IPS-15b (cell line): ENCODE results near the gene PTH1R.

ENCODE experiments used
- H3K27me3 ChIP-seq: one replicate; pipeline ENCODE4 v1.6.1; 2013; ENCODE audit warnings: low read length; ENCODE audit not compliant: control insufficient read depth, insufficient read depth
- H3K36me3 ChIP-seq: one replicate; pipeline ENCODE4 v1.6.1; 2013; ENCODE audit warnings: low read length; ENCODE audit not compliant: control insufficient read depth, insufficient read depth
- H3K4me1 ChIP-seq: one replicate; pipeline ENCODE4 v1.6.1; 2013; ENCODE audit warnings: mild to moderate bottlenecking, low read length; ENCODE audit not compliant: control insufficient read depth, insufficient read depth
- H3K4me3 ChIP-seq: one replicate; pipeline ENCODE4 v1.5.1; 2013; ENCODE audit warnings: low read depth, low read length
- H3K9ac ChIP-seq: one replicate; pipeline ENCODE4 v1.6.1; 2013; ENCODE audit warnings: low read depth, mild to moderate bottlenecking, low read length
- H3K9me3 ChIP-seq: one replicate; pipeline ENCODE4 v1.6.1; 2013; ENCODE audit warnings: mild to moderate bottlenecking, low read length; ENCODE audit not compliant: control insufficient read depth, insufficient read depth

Gene PTH1R

DNA sequence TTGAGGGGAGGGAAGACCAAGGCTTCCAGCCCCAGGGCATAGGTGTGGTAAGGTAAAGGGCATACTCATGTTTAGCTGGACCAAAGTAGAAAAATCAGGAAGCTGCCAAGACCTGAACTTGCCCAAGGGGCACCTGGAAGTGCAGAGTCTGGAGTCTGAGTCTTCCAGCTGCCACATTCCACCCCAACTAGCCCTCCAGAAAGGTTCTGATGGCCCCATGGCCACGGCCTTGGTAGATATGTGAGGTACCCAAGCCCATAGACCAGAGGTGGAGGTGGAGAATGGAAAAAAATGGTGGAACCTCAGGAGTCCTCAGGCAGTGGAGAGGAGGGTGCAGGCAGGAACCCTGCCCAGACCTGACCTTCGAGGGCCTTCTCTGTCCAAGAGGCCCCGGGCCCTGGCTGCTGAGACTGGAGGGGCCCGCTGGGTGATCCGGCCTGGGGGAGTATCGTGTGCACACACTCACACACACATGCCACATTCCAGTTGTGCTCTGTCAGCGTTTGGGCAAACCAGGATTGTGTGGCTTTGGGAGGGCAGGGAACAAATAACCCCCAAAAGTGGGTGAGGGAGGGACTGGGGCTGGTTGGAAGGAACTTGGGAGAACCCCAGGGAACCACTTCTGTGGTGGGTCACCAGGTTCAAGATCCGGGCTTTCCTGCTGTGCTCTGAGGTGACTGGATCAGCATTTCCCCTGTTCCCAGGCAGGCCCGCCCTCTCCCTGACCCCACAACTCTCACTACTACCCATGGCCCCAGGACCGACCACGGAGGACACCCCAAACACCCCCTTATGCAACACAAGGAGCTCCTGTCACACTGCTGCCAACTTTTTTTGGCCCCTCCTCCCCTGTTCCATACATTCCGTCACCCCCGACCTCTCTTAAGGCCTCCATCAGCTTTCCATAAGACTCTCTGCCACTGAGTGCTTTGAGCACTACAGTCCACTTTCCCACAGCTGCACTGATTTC, 25.9 kb upstream of the PTH1R start:
- no peaks in the 10 kb centered on the region for H3K9me3 ChIP-seq
- peaks cover 2% of the 10 kb centered on the region for H3K4me1 ChIP-seq
- H3K27me3 ChIP-seq: peaks cover 3% of the 10 kb centered on the region
- no peaks in the 10 kb centered on the region for H3K36me3 ChIP-seq
- H3K9ac ChIP-seq: no peak overlapping the region
- H3K4me3 ChIP-seq: no peak overlapping the region

DNA sequence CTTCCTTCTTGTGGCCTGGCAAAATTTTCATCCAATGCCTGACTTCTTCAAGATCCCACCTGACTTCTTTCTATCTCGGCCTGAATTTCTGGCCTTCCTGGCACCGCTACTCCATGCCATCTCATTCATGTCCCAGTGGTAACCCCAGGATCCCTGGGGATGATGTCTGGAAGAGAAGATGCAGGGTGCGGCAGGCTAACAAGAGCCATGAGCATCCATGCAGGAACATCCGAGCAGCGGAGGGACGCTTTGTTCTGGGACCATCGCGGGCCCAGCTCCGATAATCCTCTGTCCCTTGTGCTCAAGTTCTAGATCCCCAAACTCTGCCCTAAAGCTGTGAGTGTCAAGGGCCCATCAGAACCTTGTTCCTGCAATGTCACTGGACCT, 25.2 kb upstream of the PTH1R start:
- H3K9me3 ChIP-seq: no peaks in the 10 kb centered on the region
- H3K4me1 ChIP-seq: peaks cover 2% of the 10 kb centered on the region
- H3K9ac ChIP-seq: no peak overlapping the region
- H3K36me3 ChIP-seq: no peaks in the 10 kb centered on the region
- no peaks in the 10 kb centered on the region for H3K27me3 ChIP-seq
- no peak overlapping the region for H3K4me3 ChIP-seq

DNA sequence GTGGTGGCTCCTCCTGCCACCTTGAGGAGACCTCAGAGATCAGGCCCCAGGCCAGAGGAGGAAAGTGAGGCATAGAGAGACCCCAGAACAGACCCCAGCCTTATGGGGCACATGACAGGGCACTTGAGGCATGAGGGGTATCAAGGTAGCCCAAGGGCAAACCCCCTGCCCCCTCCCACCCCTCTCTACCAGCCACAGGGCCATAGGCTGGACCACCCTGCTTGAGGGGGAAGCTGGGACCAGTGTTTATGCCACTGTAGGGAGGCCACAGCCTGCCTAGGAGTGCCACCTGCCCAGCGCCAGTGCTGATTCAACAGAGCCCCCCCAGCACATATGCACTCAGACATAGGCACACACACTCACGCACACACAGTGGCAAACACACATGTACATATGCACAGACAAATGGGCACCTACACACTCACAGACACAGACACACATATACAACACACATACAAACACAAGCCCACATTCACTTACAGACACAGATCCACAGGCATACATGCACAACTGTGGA, 24.6 kb upstream of the PTH1R start:
- H3K4me3 ChIP-seq: no peak overlapping the region
- no peaks in the 10 kb centered on the region for H3K27me3 ChIP-seq
- H3K9me3 ChIP-seq: no peaks in the 10 kb centered on the region
- no peaks in the 10 kb centered on the region for H3K36me3 ChIP-seq
- peaks cover 2% of the 10 kb centered on the region for H3K4me1 ChIP-seq
- H3K9ac ChIP-seq: no peak overlapping the region

DNA sequence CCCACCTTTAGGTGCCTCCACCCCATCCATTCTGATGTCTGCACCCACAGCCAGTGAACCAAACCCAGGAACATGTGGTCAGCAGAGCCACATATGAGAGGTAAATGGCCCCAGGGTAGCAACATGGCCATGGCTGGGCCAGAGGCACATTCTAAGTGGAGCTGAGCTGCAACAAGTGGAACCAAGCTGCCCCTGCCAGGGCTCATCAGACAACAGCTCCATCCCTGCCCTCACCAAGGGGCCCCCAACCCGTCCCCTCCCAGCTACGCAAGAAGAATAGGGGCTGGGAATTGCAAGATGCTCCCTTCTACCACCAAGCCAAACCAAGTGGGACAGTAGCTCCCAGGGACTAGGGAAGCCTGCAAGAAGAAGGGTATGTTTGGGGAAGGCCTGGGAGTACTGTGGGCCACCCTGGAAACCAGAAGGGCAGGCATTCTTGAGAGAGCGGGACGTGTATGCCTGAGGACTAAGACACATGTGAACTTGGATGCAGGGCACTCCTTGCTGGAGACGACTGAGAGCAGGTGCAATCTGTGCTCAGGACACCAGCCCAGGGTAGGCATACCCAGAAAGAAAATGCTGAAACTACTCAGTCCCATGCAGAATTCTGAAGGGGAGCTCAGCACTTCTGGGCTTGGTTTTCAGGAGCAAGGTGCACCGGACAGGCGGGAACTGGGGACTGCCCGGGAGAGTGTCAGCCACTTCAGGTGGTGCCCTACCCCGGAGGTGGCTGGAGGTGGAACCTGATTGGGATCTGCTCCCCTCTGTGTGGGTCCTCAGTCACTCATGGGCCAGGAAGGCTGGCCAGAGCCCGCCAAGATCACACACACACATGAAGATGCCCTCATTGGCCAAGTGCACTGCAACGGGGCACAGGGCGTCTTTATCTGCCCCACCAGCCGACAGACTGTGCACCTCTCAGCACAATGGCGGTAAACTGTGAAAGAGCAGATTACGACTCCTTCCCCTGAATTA, 23.8 kb upstream of the PTH1R start:
- Histone ChIP-seq H3K4me1 (peaks cover 2% of the 10 kb centered on the region), H3K9me3 (no peaks in the 10 kb centered on the region), H3K27me3 (no peaks in the 10 kb centered on the region), H3K36me3 (no peaks in the 10 kb centered on the region), H3K4me3 (no peak overlapping the region), H3K9ac (no peak overlapping the region)

DNA sequence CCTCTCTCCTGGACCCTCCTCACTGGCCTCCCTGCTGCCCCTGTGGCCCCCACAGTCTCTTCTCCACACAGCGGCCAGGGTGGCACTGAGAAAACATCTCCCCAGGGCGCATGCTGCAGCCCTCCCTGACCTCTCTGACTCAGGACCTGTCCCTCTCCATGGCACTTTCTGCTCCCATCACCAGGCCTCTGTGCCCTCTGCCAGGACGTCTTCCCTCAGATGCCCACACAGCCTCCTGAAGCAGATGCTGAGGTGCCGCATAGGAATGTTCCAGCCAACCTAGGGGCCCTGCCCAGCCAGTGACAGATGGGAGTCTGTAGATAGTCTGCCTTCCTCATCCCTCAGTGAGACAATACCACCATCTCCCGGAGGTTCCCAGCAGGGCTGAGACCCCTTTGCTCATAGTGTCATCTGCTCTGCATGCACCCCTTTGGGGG, 22.9 kb upstream of the PTH1R start:
- H3K36me3 ChIP-seq: no peaks in the 10 kb centered on the region
- H3K4me1 ChIP-seq: no peaks in the 10 kb centered on the region
- H3K9ac ChIP-seq: no peak overlapping the region
- no peaks in the 10 kb centered on the region for H3K9me3 ChIP-seq
- H3K27me3 ChIP-seq: no peaks in the 10 kb centered on the region
- no peak overlapping the region for H3K4me3 ChIP-seq

DNA sequence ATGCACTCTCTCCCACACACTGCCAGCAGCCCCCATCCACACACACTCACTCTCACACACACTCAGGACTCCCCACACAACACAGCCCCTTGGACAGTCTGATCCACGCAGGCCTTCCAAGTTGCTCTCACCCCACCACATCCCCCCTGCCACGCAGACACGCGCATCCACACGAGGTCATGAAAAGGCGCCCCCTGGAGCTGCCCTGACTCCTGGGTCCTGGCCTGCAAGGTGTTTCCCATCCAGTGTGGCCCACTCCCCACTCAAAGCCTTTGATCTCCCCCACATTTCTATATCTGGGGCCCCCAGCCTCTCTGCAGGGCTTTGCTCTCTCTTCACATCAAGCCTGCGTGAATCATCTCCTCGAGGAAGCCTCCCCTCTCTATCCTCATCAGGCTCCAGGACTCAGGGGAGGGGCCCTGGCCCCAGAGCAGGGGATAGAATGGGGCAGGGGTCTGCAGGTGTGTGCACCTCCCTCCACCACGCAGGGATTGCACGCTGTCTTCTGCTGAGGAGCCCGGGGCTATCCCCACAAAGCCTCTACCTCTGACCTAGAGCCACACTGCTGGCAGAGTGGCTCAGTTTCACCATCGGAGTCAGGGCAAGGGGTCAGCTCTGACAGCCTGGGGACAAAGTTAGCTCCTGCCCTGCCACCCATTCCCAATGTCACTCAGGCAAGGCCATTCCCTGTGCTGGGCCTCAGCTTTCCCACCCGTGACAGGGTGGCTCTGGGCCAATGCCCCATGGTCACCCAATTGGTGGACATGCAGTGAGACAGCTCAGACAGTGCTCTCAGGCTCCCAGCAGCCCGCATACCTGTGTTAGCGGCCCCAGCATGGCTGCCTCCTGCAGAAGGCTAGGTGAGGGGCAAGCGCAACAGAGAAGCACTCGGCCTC, 20.7 kb upstream of the PTH1R start:
- Histone ChIP-seq H3K36me3 (no peaks in the 10 kb centered on the region), H3K4me3 (no peak overlapping the region), H3K9me3 (no peaks in the 10 kb centered on the region), H3K4me1 (no peaks in the 10 kb centered on the region), H3K27me3 (no peaks in the 10 kb centered on the region), H3K9ac (no peak overlapping the region)

DNA sequence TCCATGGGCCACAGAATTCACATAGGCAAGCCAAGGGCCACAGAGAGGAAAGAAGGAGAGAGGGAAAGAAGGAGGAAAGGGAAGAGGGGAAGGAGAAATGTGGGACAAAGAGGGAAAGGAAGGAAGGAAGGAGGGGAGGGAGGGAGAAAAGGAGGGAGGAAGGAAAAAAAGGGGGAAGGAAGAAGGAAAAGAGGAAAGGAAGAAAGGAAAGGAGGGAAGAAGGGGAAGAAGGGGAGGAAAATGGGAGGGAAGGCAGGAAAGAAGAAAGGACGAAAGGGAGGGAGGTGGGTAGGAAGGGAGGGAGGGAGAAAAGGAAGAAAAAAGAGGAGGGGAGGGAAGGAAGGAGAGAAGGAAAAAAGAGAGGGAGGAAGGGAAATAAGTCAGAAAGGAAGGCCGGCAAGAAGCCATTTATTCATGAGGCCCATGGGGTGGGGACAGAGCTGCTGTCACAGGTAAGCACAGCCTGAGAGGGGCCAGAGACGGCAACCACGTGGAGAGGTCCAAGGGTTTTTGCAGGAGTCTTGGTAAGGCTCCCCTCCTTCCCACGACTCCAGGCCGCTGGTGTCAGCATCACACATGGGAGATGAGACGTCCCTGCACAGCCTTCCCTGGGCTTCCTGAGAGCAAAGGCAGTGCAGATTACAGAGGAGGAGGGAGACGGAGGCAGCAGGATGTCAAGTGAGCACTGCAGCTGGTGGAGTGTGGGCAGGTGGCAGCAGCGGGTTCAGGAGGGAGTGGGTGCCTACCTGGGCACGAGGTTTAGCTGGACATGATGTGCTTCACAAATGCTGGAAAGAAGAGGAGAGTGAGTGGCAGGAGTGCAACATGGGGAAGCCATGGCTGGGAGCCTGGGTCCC, 19.8 kb upstream of the PTH1R start:
- Histone ChIP-seq H3K36me3 (no peaks in the 10 kb centered on the region), H3K4me1 (no peaks in the 10 kb centered on the region), H3K27me3 (no peaks in the 10 kb centered on the region), H3K9me3 (no peaks in the 10 kb centered on the region), H3K4me3 (no peak overlapping the region), H3K9ac (no peak overlapping the region)

DNA sequence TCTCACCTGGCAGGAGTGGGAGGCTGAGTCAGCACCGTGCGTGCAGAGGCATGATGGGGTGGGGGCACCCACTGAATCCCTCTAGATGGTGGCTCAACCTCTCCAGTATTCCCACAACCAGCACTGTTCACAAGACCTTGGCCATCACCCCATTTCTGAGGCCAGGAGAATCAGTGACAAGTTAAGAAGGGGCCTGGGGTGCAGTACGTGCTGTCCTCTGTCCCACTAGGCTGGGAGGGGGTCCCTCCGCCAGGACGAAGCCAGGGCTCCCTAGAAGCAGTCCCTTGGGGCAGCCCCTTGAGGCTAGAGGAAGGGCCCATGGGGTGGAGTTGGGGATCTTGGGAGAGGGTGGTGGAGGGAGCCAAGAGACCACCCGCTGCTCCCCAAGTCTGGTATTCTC, 19.1 kb upstream of the PTH1R start:
- H3K4me3 ChIP-seq: no peak overlapping the region
- no peak overlapping the region for H3K9ac ChIP-seq
- H3K9me3 ChIP-seq: no peaks in the 10 kb centered on the region
- no peaks in the 10 kb centered on the region for H3K36me3 ChIP-seq
- H3K27me3 ChIP-seq: no peaks in the 10 kb centered on the region
- H3K4me1 ChIP-seq: no peaks in the 10 kb centered on the region

DNA sequence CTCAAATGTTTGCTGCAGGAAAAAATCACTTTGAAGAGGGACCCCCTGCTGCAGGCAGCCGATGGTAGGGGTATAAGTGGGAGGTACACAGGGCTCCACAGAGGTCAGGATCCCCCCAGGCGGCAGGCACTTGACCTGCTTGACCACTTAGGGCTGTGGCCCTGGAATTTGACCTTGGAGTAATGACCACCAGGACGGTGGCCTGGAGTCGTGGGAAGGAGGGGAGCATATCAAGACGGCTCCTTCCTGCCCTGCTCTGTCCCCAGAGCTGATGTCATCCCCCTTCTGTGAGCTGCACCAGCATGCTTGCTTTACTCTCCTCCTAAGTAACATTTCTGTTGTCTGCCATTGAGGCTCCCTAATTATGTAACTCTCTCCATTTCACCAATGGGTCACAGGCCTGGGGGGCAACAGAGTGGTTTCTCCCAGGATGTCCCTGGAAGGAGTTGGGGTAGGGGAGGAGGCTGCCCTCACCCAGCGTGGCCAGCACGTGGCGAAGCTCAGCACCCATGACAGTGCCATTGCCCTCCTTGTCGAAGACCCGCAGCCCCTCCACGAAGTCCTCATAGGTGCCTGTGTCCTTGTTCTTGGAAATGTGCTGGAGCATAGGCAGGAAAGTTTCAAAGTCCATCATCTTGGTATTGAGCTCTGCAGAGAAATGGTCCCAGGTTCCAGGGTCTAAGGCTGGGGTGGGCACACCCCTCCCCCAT, 18.4 kb upstream of the PTH1R start:
- H3K9me3 ChIP-seq: no peaks in the 10 kb centered on the region
- H3K4me3 ChIP-seq: no peak overlapping the region

More for the DNA sequence above, 18.4 kb upstream of the PTH1R start:
- no peak overlapping the region for H3K9ac ChIP-seq
- no peaks in the 10 kb centered on the region for H3K27me3 ChIP-seq
- no peaks in the 10 kb centered on the region for H3K4me1 ChIP-seq
- no peaks in the 10 kb centered on the region for H3K36me3 ChIP-seq
